ENCODE measurements around the gene ARHGEF37.
A peak's percentile ranks its signal among the peaks of the same experiment; 100 is the strongest.

ARHGEF37 gene

GRCh38 chr5:149680810-149681221, 99.5 kb downstream of the ARHGEF37 start:
- TF ChIP-seq CTCF (IDR thresholded peaks at IDR 0.05; ENCODE audit: low read depth, low read length, missing control alignments) = no peak
- no peak overlapping the region for H3K4me3 ChIP-seq (ENCODE audit: low read depth, low read length)

DNA sequence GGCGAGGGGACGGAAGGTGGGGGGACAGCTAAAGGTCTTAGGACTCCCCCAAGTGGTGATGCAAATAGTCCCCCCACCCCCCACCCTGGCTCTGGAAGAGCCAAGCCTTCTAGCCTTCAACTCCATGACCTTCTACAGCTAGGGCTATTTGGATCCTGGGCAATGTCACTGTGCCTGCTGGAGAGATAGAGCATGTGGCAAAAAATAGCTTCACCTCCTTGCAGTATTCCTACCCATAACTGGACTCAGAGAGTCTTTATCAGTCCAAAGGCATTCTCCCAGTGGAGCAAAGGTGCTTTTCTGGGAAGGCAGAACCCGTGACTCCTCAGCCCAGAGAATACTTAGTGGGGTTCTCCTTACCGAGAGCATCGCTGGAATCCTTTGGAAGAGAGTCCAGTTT, 100.0 kb downstream of the ARHGEF37 start:
- peak; percentile 4 for TF ChIP-seq CTCF (IDR thresholded peaks at IDR 0.05; ENCODE audit: low read depth, low read length, missing control alignments)
- DNase-seq (ENCODE audit: low read depth) = no peak
- H3K4me3 ChIP-seq (ENCODE audit: low read depth, low read length) = no peak overlapping the region

More at GRCh38 chr5:149680810-149681221, 99.5 kb downstream of the ARHGEF37 start:
- DNase-seq (ENCODE audit: low read depth) = peak; percentile 70

DNA sequence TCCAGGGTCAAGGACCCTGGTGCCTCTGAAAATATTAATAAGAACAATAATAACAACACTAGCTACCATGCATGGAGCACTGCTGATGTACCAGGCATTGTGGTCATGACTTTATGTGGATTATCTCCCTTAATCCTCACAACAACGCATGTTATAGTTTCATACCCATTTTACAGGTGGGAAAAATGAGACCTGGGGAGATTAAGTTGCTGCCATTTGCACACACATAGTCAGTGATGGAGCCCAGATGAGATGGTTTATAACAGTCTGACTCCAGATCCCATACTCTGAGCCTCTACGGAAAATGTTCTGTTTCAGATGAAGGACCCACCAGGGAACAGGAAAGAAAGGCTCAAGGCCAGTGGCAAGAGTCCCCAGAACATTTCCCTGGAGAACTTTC, 100.6 kb downstream of the ARHGEF37 start:
- H3K4me3 ChIP-seq (ENCODE audit: low read depth, low read length) = no peak overlapping the region
- TF ChIP-seq CTCF (IDR thresholded peaks at IDR 0.05; ENCODE audit: low read depth, low read length, missing control alignments) = no peak

DNA sequence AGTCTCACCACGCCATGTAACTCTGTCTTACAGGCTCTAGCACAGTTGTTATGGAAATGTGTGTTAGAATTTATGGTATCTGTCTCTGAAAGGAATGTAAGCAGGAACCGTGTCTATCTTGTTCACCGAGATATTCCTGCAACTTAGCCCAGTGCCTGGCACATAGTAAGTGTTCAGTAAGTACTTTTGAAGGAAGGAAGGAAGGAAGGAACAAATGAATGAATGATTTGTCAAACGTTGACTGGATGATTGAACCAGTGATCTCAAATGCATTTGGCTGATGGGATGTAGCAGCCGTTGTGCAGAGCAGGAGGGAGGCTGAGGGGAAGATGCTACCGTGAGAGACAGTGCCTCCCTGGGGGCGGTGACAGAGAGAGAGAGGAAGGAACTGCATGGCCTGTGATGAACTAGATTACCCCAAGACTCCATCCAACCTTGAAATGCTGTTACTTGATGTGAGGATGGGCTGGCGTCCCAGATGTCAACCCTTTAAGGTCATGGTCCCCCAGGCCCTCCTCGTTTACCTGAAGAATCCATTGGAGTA, 101.3 kb downstream of the ARHGEF37 start:
- TF ChIP-seq CTCF (IDR thresholded peaks at IDR 0.05; ENCODE audit: low read depth, low read length, missing control alignments) = no peak
- no peak overlapping the region for H3K4me3 ChIP-seq (ENCODE audit: low read depth, low read length)
- DNase-seq (ENCODE audit: low read depth) = no peak

More for the DNA sequence above, 100.6 kb downstream of the ARHGEF37 start:
- DNase-seq (ENCODE audit: low read depth) = no peak

GRCh38 chr5:149683964-149684363, 102.7 kb downstream of the ARHGEF37 start:
- TF ChIP-seq CTCF (IDR thresholded peaks at IDR 0.05; ENCODE audit: low read depth, low read length, missing control alignments) = no peak
- H3K4me3 ChIP-seq (ENCODE audit: low read depth, low read length) = no peak overlapping the region
- no peak for DNase-seq (ENCODE audit: low read depth)

DNA sequence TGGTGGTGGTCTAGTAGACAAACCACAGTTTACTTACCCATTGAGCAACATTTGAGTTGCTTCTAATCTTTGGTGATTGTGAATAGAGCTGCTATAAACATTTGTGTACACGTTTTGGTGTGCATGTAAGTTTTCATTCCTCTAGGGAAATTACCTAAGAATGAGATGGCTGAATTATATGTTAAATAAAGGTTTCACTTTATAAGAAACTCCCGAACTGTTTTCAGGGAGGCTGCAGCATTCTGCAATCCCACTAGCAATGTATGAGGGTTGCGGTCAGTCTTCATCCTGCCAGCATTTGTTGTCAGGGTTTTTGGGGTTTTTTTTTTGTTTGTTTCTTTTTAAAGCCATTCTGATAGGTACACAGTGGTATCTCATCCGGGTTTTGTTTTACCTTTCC, 103.1 kb downstream of the ARHGEF37 start:
- no peak overlapping the region for H3K4me3 ChIP-seq (ENCODE audit: low read depth, low read length)
- no peak for DNase-seq (ENCODE audit: low read depth)
- no peak for TF ChIP-seq CTCF (IDR thresholded peaks at IDR 0.05; ENCODE audit: low read depth, low read length, missing control alignments)

All from GM12864 (cell line).